ENCODE measurements around the gene MAPKAP1. TPM values are rescaled to one million over a fixed set of nuclear protein-coding genes. Genes with fewer than 3 reads are reported as not detected.

The MAPKAP1 gene
- polyA plus RNA-seq, 1 donor (not counting 4 experiments of a cell fraction or from before 2014, with no cell fraction given) = 129 TPM

- DNase-seq (ENCODE audit: low read depth, low spot score) = no peak
- dilution Hi-C loops (cut with MboI; ENCODE audit: extremely low pct_ligation_motif_present, low sequenced_read_pairs) = no loop called here
- peak overlapping the region; percentile 35 for H3K27ac ChIP-seq (ENCODE audit: control insufficient read depth, insufficient read depth, low read length)
Measured at GRCh38 chr9:125674981-125675973, 31.7 kb downstream of the MAPKAP1 start.

GRCh38 chr9:125672876-125673275, 34.1 kb downstream of the MAPKAP1 start:
- H3K27ac ChIP-seq (ENCODE audit: control insufficient read depth, insufficient read depth, low read length) = no peak overlapping the region
- no peak overlapping the region for H3K9ac ChIP-seq (ENCODE audit: control insufficient read depth, extremely low read depth, insufficient read depth, low read length)
- no peak overlapping the region for H2AFZ ChIP-seq (ENCODE audit: control insufficient read depth, low read length)
- no peak overlapping the region for H3K4me3 ChIP-seq (ENCODE audit: control insufficient read depth in 2 of 3, extremely low read depth in 1 of 3, insufficient read depth in 2 of 3, low read depth in 1 of 3, low read length in 3 of 3)
- H3K4me2 ChIP-seq (ENCODE audit: control insufficient read depth, extremely low read depth, insufficient read depth, low read depth, low read length) = no peak overlapping the region
- no peaks in the 10 kb centered on the region for H4K20me1 ChIP-seq (ENCODE audit: control insufficient read depth, extremely low read depth, insufficient read depth, low read length)
- peaks cover 22% of the 10 kb centered on the region for H3K4me1 ChIP-seq (ENCODE audit: control insufficient read depth, extremely low read depth, insufficient read depth, low read length)
- TF ChIP-seq EZH2 (IDR thresholded peaks at IDR 0.05; ENCODE audit: low read length) (no peak), CTCF (optimal IDR thresholded peaks at IDR 0.05 in 1 of 3, IDR thresholded peaks at IDR 0.05 in 1 of 3, conservative IDR thresholded peaks at IDR 0.05 in 1 of 3; ENCODE audit: extremely low read depth in 1 of 3, insufficient read depth in 2 of 3, low read length in 3 of 3) (no peak)
- H3K9me3 ChIP-seq (ENCODE audit: control insufficient read depth, low read depth, low read length) = no peaks in the 10 kb centered on the region
- FAIRE-seq = no peak
- H3K36me3 ChIP-seq (ENCODE audit: control insufficient read depth in 2 of 2, extremely low read depth in 1 of 2, insufficient read depth in 2 of 2, low read length in 2 of 2) = peaks cover 3 to 6% of the 10 kb centered on the region in 2 experiments
- DNase-seq (ENCODE audit: low read depth, low spot score) = no peak
- H3K27me3 ChIP-seq (ENCODE audit: control insufficient read depth, extremely low read depth, insufficient read depth, low read length) = no peaks in the 10 kb centered on the region
- peaks cover 46% of the 10 kb centered on the region for H3K79me2 ChIP-seq (ENCODE audit: control insufficient read depth, insufficient read depth, low read length)
- peaks cover 3% of the 10 kb centered on the region for H3K9me1 ChIP-seq (ENCODE audit: control insufficient read depth, extremely low read depth, insufficient read depth, low read length)
- dilution Hi-C loops (cut with MboI; ENCODE audit: extremely low pct_ligation_motif_present, low sequenced_read_pairs) = no loop called here

More at GRCh38 chr9:125674981-125675973, 31.7 kb downstream of the MAPKAP1 start:
- Histone ChIP-seq H3K4me2 (ENCODE audit: control insufficient read depth, extremely low read depth, insufficient read depth, low read depth, low read length) (peak overlapping the region; percentile 53), H3K9me3 (ENCODE audit: control insufficient read depth, low read depth, low read length) (no peaks in the 10 kb centered on the region), H3K4me3 (ENCODE audit: control insufficient read depth in 2 of 3, extremely low read depth in 1 of 3, insufficient read depth in 2 of 3, low read depth in 1 of 3, low read length in 3 of 3) (peak overlapping the region in 1 of 3 experiments; percentile 32), H3K4me1 (ENCODE audit: control insufficient read depth, extremely low read depth, insufficient read depth, low read length) (peaks cover 35% of the 10 kb centered on the region), H4K20me1 (ENCODE audit: control insufficient read depth, extremely low read depth, insufficient read depth, low read length) (no peaks in the 10 kb centered on the region), H3K79me2 (ENCODE audit: control insufficient read depth, insufficient read depth, low read length) (peaks cover 62% of the 10 kb centered on the region), H3K9ac (ENCODE audit: control insufficient read depth, extremely low read depth, insufficient read depth, low read length) (no peak overlapping the region), H3K27me3 (ENCODE audit: control insufficient read depth, extremely low read depth, insufficient read depth, low read length) (no peaks in the 10 kb centered on the region), H3K9me1 (ENCODE audit: control insufficient read depth, extremely low read depth, insufficient read depth, low read length) (peaks cover 3% of the 10 kb centered on the region), H2AFZ (ENCODE audit: control insufficient read depth, low read length) (no peak overlapping the region), H3K36me3 (ENCODE audit: control insufficient read depth in 2 of 2, extremely low read depth in 1 of 2, insufficient read depth in 2 of 2, low read length in 2 of 2) (peaks cover 3 to 6% of the 10 kb centered on the region in 2 experiments)
- TF ChIP-seq EZH2 (IDR thresholded peaks at IDR 0.05; ENCODE audit: low read length) = no peak
- no peak for TF ChIP-seq CTCF (optimal IDR thresholded peaks at IDR 0.05 in 1 of 3, IDR thresholded peaks at IDR 0.05 in 1 of 3, conservative IDR thresholded peaks at IDR 0.05 in 1 of 3; ENCODE audit: extremely low read depth in 1 of 3, insufficient read depth in 2 of 3, low read length in 3 of 3)
- FAIRE-seq = peak; percentile 68

Measured in keratinocyte (primary cell).